ENCODE data around the gene PTPRG.

DNA sequence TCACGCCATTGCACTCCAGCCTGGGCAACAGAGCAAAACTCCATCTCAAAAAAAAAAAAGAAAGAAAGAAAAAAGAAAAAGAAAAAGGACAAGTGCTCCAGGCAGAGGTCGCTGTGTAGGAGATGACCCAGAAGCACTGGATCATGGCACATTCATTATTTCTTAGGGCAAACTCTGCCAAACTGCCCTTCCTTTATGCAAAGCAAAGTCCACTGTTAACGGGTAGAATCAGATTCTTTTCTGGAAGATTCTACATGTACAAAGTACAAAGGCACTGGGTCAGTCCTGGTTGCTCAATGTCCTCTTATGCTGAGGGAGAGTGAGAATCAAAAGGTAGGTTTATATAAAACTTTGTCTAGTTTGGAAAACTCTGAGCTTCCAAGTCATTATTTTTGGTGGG, 667.1 kb downstream of the PTPRG start:
- TF ChIP-seq, protein P1, sequence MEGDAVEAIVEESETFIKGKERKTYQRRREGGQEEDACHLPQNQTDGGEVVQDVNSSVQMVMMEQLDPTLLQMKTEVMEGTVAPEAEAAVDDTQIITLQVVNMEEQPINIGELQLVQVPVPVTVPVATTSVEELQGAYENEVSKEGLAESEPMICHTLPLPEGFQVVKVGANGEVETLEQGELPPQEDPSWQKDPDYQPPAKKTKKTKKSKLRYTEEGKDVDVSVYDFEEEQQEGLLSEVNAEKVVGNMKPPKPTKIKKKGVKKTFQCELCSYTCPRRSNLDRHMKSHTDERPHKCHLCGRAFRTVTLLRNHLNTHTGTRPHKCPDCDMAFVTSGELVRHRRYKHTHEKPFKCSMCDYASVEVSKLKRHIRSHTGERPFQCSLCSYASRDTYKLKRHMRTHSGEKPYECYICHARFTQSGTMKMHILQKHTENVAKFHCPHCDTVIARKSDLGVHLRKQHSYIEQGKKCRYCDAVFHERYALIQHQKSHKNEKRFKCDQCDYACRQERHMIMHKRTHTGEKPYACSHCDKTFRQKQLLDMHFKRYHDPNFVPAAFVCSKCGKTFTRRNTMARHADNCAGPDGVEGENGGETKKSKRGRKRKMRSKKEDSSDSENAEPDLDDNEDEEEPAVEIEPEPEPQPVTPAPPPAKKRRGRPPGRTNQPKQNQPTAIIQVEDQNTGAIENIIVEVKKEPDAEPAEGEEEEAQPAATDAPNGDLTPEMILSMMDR (IDR thresholded peaks at IDR 0.05; ENCODE audit: poor library complexity), result no peak
- no peak for TF ChIP-seq EZH2 (IDR thresholded peaks at IDR 0.05; ENCODE audit: borderline replicate concordance)
